Panc1 (cell line): Measurements from ENCODE around the gene MSI2. TPM values are rescaled to one million over a fixed set of nuclear protein-coding genes. Genes with fewer than 3 reads are reported as not detected.

Source experiments
- ATAC-seq: fragments of 200-7000 bp; cut with Tn5 transposase; 2 replicates; pipeline ENCODE4 v1.9.1; 2020; ENCODE audit warnings: mild to moderate bottlenecking, moderate library complexity
- BruUV-seq: library from RNA; stranded (reverse); fragments of 400-500 nt; replicated peaks from 2 replicates; lab custom pipeline; 2021; lab: Mats Ljungman, UMichigan
- CTCF ChIA-PET: fragments of 300-600 bp; sonication (Branson Sonifier 250); formaldehyde crosslinking; loops from one replicate; lab custom pipeline; 2022; ENCODE audit warnings: antibody characterized with exemption; lab: Charles Lee
- POLR2A ChIA-PET: fragments of 300-600 bp; sonication (Branson Sonifier 250); formaldehyde crosslinking; loops from one replicate; lab custom pipeline; 2022; ENCODE audit warnings: antibody characterized with exemption; lab: Charles Lee
- DNase-seq: peaks from one replicate; pipeline ENCODE4 v3.0.0-alpha.2; 2010; ENCODE audit warnings: low read depth, low spot score
- H3K27ac ChIP-seq: 2 replicates; pipeline ENCODE4 v1.5.1; 2011; ENCODE audit warnings: mild to moderate bottlenecking, low read length, inconsistent platforms
- H3K27me3 ChIP-seq: fragments of 200-500 bp; sonication (Bioruptor generic); 2 replicates; pipeline ENCODE4 v1.6.0; 2014; ENCODE audit warnings: low read length, inconsistent platforms; ENCODE audit not compliant: control insufficient read depth, insufficient read depth
- H3K36me3 ChIP-seq: fragments of 200-500 bp; sonication (Bioruptor generic); 2 replicates; pipeline ENCODE4 v1.5.1; 2014; ENCODE audit warnings: inconsistent platforms, mild to moderate bottlenecking, low read length, moderate library complexity; ENCODE audit not compliant: control insufficient read depth, insufficient read depth
- H3K4me1 ChIP-seq: 2 replicates; pipeline ENCODE4 v1.5.1; 2011; ENCODE audit warnings: inconsistent platforms, mild to moderate bottlenecking, low read length, moderate library complexity; ENCODE audit not compliant: control insufficient read depth, insufficient read depth
- H3K4me3 ChIP-seq, 2 experiments: 2 replicates each; pipeline ENCODE4 v1.5.1; 2011 to 2012; ENCODE audit warnings: low read depth in 2 of 2, low read length in 2 of 2, mild to moderate bottlenecking in 2 of 2, inconsistent platforms in 1 of 2, moderate library complexity in 1 of 2
- H3K9me3 ChIP-seq: fragments of 200-500 bp; sonication (Bioruptor generic); 2 replicates; pipeline ENCODE4 v1.5.1; 2014; ENCODE audit warnings: low read depth, mild to moderate bottlenecking, inconsistent platforms, low read length, moderate library complexity; ENCODE audit not compliant: control insufficient read depth, insufficient read depth
- CTCF ChIP-seq: fragments of 450-650 bp; IDR thresholded peaks from 2 replicates; pipeline ENCODE4 v1.5.1; 2017; ENCODE audit warnings: mild to moderate bottlenecking
- POLR2AphosphoS5 ChIP-seq: IDR thresholded peaks from 2 replicates; pipeline ENCODE4 v1.6.1; 2012; ENCODE audit warnings: mild to moderate bottlenecking, low read depth, low read length, moderate library complexity
- REST ChIP-seq, 2 experiments: IDR thresholded peaks; 2 replicates each; pipeline ENCODE4 v1.6.1; 2011 to 2012; ENCODE audit warnings: low read depth in 2 of 2, control low read depth in 1 of 2, low read length in 1 of 2, mild to moderate bottlenecking in 1 of 2, moderate library complexity in 1 of 2; ENCODE audit not compliant: insufficient read depth in 1 of 2
- SIN3A ChIP-seq: IDR thresholded peaks from 2 replicates; pipeline ENCODE4 v1.6.1; 2012; ENCODE audit warnings: low read depth, mild to moderate bottlenecking, low read length, moderate library complexity, borderline replicate concordance; ENCODE audit not compliant: insufficient read depth
- TCF7L2 ChIP-seq: IDR thresholded peaks from 2 replicates; pipeline ENCODE4 v1.6.1; 2011; ENCODE audit warnings: mild to moderate bottlenecking, low read depth, low read length, inconsistent platforms
- in situ Hi-C: cut with HindIII; loops from 2 replicates; pipeline ENCODE4 v1.10.0; 2016; ENCODE audit warnings: low sequenced_read_pairs, low pct_unique_long_range_greater_than_20kb
- intact Hi-C: fragments of 100-400 bp; cut with micrococcal nuclease; formaldehyde crosslinking; loops from one replicate; pipeline ENCODE4 v1.10.0; 2022; ENCODE audit not compliant: unreplicated experiment
- total RNA-seq: library from RNA; stranded (reverse); gene quantifications from one replicate; pipeline ENCODE4 v1.2.1, GENCODE V29; 2021; ENCODE audit not compliant: unreplicated experiment

The MSI2 gene
- total RNA-seq, 1 experiment from 2014 or later: 38.5 TPM

GRCh38 chr17:57247261-57247660, 9.1 kb upstream of the MSI2 start:
- Histone ChIP-seq H3K9me3 (peaks cover 10% of the 10 kb centered on the region; the same call in 1 of the 2 replicates), H3K4me3 (no peak overlapping the region), H3K27ac (no peak overlapping the region), H3K36me3 (no peaks in the 10 kb centered on the region), H3K4me1 (no peaks in the 10 kb centered on the region), H3K27me3 (no peaks in the 10 kb centered on the region; the same call in 1 of the 2 replicates)
- POLR2A ChIA-PET: no interaction called here
- no peak for TF ChIP-seq SIN3A
- TF ChIP-seq REST (IDR thresholded peaks at IDR 0.05; ENCODE audit: insufficient read depth in 1 of 2, low read depth in 2 of 2, low read length in 1 of 2): no peak
- no peak for TF ChIP-seq CTCF
- no peak for TF ChIP-seq TCF7L2
- TF ChIP-seq POLR2AphosphoS5: no peak
- no TSS peak for BruUV-seq
- intact Hi-C loops: no loop called here
- CTCF ChIA-PET: no interaction called here
- in situ Hi-C loops: no loop called here
- no peak for DNase-seq
- no peak for ATAC-seq

- H3K27me3 ChIP-seq: no peaks in the 10 kb centered on the region; the same call in 1 of the 2 replicates
- POLR2A ChIA-PET: no interaction called here
- intact Hi-C loops: no loop called here
- ATAC-seq: no peak
- TF ChIP-seq TCF7L2: no peak
- CTCF ChIA-PET: no interaction called here
- no peaks in the 10 kb centered on the region for H3K4me1 ChIP-seq
- no TSS peak for BruUV-seq
- DNase-seq: no peak
- H3K36me3 ChIP-seq: no peaks in the 10 kb centered on the region
- no peak overlapping the region for H3K27ac ChIP-seq
- H3K4me3 ChIP-seq: no peak overlapping the region
- in situ Hi-C loops: no loop called here
- H3K9me3 ChIP-seq: peaks cover 10% of the 10 kb centered on the region; the same call in 1 of the 2 replicates
These were observed 8.4 kb upstream of the MSI2 start for GRCh38 chr17:57247913-57248312.

GRCh38 chr17:57249520-57249919, 6.8 kb upstream of the MSI2 start:
- DNase-seq (no peak), ATAC-seq (no peak)
- in situ Hi-C loops (no loop called here), intact Hi-C loops (no loop called here)
- H3K9me3 ChIP-seq: peaks cover 10% of the 10 kb centered on the region; the same call in 1 of the 2 replicates
- no TSS peak for BruUV-seq
- no peaks in the 10 kb centered on the region for H3K36me3 ChIP-seq
- POLR2A ChIA-PET: interaction anchor here (0.6 kb wide), 1 partner anchor 493 kb away, joined by 3 read pairs; no protein-coding TSS in a partner anchor
- no peak overlapping the region for H3K4me3 ChIP-seq
- CTCF ChIA-PET: interaction anchor here (0.7 kb wide), 1 partner anchor 423 kb away, joined by 7 read pairs; no protein-coding TSS in a partner anchor
- H3K4me1 ChIP-seq: no peaks in the 10 kb centered on the region
- no peak overlapping the region for H3K27ac ChIP-seq
- TF ChIP-seq SIN3A (no peak), TCF7L2 (no peak), REST (IDR thresholded peaks at IDR 0.05; ENCODE audit: insufficient read depth in 1 of 2, low read depth in 2 of 2, low read length in 1 of 2) (no peak), POLR2AphosphoS5 (no peak), CTCF (no peak)
- H3K27me3 ChIP-seq: peaks cover under 1% of the 10 kb centered on the region; the same call in 1 of the 2 replicates
